ENCODE data around the gene MRPL39.

DNA sequence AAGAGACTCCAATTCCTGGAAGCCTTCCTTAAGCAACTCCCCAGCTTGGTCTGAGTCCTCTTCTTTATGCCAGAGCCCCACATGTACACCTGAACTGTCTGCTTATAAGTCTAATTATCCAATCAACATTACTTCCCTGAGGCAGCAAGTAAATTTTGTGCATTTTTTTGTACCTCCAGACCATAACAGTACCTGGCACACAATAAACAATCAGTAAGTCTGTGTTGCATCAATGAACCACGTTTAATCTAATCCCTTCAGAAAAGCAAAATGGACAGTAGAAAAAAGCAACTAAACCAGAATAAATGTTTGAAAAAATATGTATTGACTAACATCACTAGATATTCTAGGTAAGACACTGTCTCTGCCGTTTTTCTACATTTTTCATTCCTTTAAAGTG is 20.5 kb downstream of the MRPL39 start:
- TF ChIP-seq, protein P1, sequence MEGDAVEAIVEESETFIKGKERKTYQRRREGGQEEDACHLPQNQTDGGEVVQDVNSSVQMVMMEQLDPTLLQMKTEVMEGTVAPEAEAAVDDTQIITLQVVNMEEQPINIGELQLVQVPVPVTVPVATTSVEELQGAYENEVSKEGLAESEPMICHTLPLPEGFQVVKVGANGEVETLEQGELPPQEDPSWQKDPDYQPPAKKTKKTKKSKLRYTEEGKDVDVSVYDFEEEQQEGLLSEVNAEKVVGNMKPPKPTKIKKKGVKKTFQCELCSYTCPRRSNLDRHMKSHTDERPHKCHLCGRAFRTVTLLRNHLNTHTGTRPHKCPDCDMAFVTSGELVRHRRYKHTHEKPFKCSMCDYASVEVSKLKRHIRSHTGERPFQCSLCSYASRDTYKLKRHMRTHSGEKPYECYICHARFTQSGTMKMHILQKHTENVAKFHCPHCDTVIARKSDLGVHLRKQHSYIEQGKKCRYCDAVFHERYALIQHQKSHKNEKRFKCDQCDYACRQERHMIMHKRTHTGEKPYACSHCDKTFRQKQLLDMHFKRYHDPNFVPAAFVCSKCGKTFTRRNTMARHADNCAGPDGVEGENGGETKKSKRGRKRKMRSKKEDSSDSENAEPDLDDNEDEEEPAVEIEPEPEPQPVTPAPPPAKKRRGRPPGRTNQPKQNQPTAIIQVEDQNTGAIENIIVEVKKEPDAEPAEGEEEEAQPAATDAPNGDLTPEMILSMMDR (IDR thresholded peaks at IDR 0.05): no peak
- TF ChIP-seq EP300 (IDR thresholded peaks at IDR 0.05): no peak
